Ascending aorta (tissue), 2 donors: ENCODE data around the gene TMEM217. TPM values are rescaled to one million over a fixed set of nuclear protein-coding genes. Genes with fewer than 3 reads are reported as not detected.

ENCODE experiments used
- DNase-seq, 2 donors: peaks; one replicate each; pipeline ENCODE4 v3.0.0-alpha.2; 2019; ENCODE audit warnings: low spot score in 2 of 2
- H3K27ac ChIP-seq, 2 donors: fragments of 200-600 bp; sonication (generic); one replicate each; pipeline ENCODE4 v1.5.1; 2016 to 2017; ENCODE audit warnings: mild to moderate bottlenecking in 1 of 2
- H3K27me3 ChIP-seq: fragments of 200-600 bp; sonication (generic); one replicate; pipeline ENCODE4 v1.5.1; 2017
- H3K36me3 ChIP-seq, 2 donors: fragments of 200-600 bp; sonication (generic); one replicate each; pipeline ENCODE4 v1.5.1; 2016
- H3K4me1 ChIP-seq, 2 donors: fragments of 200-600 bp; sonication (generic); one replicate each; pipeline ENCODE4 v1.5.1; 2016 to 2017; ENCODE audit warnings: mild to moderate bottlenecking in 1 of 2
- H3K4me3 ChIP-seq, 2 donors: fragments of 200-600 bp; sonication (generic); one replicate each; pipeline ENCODE4 v1.5.1; 2016 to 2017; ENCODE audit warnings: mild to moderate bottlenecking in 1 of 2
- H3K9me3 ChIP-seq, 2 donors: fragments of 200-600 bp; sonication (generic); one replicate each; pipeline ENCODE4 v1.5.1; 2016
- CTCF ChIP-seq, 3 experiments: fragments of 200-600 bp in 2 of 3; fragments of 450-650 bp in 1 of 3; sonication (generic) in 2 of 3; IDR thresholded peaks; one replicate each; pipeline ENCODE4 v1.5.1; 2016 to 2019; ENCODE audit warnings: antibody characterized with exemption in 3 of 3, mild to moderate bottlenecking in 1 of 3, moderate library complexity in 1 of 3
- intact Hi-C: fragments of 100-400 bp; cut with DNase I; formaldehyde crosslinking; loops from one replicate; pipeline ENCODE4 v1.15.1; 2023
- total RNA-seq: library from RNA; depleted of rRNA; stranded (reverse); fragments of >200 nt; gene quantifications from one replicate; pipeline ENCODE4 v1.1.0, GENCODE V29; 2016

The TMEM217 gene
- total RNA-seq, 1 donor from 2014 or later: not detected

GRCh38 chr6:37162740-37163139 is 95.2 kb downstream of the TMEM217 start:
- Histone ChIP-seq H3K36me3 (no peaks in the 10 kb centered on the region), H3K4me3 (no peak overlapping the region), H3K9me3 (no peaks in the 10 kb centered on the region), H3K4me1 (peaks cover 0 to 13% of the 10 kb centered on the region in 2 donors), H3K27me3 (no peaks in the 10 kb centered on the region), H3K27ac (no peak overlapping the region)
- no peak for DNase-seq
- TF ChIP-seq CTCF (IDR thresholded peaks at IDR 0.05): no peak
- intact Hi-C loops: no loop called here

Other genes with a start within 250 kb of the TMEM217 start
- 17.7 TPM for gene PIM1, start 88.0 kb downstream of the TMEM217 start, total RNA-seq
- gene TBC1D22B, start 372 bp downstream of the TMEM217 start, total RNA-seq: 11.1 TPM
- 7.3 TPM for gene RNF8, start 95.8 kb upstream of the TMEM217 start, total RNA-seq
- gene CMTR1, start 175.1 kb upstream of the TMEM217 start, total RNA-seq: 24.5 TPM
- gene CCDC167, start 241.7 kb upstream of the TMEM217 start, total RNA-seq: 28.4 TPM